ENCODE results near the gene ARHGEF38.

ARHGEF38 gene, protein sequence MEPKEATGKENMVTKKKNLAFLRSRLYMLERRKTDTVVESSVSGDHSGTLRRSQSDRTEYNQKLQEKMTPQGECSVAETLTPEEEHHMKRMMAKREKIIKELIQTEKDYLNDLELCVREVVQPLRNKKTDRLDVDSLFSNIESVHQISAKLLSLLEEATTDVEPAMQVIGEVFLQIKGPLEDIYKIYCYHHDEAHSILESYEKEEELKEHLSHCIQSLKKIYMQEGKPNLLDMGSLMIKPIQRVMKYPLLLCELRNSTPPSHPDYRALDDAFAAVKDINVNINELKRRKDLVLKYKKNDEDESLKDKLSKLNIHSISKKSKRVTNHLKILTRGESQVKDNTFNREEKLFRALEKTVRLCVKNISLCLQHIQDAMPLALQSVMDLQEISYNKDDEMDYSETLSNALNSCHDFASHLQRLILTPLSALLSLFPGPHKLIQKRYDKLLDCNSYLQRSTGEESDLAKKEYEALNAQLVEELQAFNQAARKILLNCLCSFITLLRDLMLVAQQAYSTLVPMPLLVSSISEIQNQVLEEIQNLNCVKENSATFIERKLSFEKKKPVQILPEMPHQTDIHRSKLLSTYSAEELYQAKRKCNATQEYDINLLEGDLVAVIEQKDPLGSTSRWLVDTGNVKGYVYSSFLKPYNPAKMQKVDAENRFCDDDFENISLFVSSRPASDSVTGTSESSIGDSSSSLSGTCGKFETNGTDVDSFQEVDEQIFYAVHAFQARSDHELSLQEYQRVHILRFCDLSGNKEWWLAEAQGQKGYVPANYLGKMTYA

DNA sequence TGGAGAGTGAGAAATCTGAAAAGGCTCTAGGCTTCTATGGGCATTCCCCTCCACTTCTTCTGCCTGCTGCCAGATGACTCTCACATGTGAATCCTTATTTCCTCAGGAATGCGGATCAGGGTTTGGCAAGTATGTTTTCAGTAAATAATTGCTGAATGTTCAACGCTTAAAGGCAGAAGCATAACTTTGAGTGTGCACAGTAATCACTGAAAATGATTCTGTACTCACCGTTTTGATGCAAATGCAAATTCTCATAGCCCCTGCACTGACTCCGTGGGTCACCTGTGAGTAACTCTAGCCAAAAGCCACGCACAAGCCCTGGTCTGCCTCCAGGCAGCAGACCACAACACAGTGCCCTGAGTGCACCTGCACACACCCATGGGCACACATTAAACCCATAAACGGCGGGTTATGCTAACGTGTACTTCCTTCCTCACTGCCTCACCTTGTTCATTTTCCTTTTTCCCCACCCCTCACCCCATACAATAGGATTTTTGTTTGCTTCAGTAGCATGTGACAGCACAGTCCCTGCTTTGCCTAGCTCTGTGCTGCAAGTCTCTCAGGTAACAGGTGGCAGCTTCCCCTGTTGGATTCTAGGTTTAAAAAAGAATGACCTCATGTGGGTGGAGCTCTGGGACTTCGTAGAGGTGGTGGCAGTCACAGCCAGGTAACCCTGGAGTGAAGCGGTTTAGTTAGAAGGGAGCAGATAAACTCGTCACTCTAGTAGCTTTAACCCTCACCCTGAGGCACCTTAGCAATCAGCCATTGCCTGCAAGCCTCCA, at the start of gene ARHGEF38:
Gene ARHGEF38 (plus strand): TSS at position 656 of the 782 bp plus-strand sequence. CDS start 146 bp downstream, outside the sequence.
- Histone ChIP-seq H3K36me3 (ENCODE audit: insufficient read depth, low read depth, low read length) (no peaks in the 10 kb centered on the region), H3K9me3 (ENCODE audit: insufficient read depth, low read depth, low read length) (no peaks in the 10 kb centered on the region), H3K4me3 (ENCODE audit: low read length) (no peak within 1 kb of the TSS; the same call in 1 of the 2 replicates), H3K27me3 (ENCODE audit: insufficient read depth, low read length) (peaks cover 98% of the 10 kb centered on the region), H3K27ac (ENCODE audit: low read length) (no peak within 1 kb of the TSS), H3K4me1 (ENCODE audit: insufficient read depth, low read length) (peaks cover 18% of the 10 kb centered on the region), H3K9ac (ENCODE audit: low read depth, low read length) (no peak within 1 kb of the TSS)

DNA sequence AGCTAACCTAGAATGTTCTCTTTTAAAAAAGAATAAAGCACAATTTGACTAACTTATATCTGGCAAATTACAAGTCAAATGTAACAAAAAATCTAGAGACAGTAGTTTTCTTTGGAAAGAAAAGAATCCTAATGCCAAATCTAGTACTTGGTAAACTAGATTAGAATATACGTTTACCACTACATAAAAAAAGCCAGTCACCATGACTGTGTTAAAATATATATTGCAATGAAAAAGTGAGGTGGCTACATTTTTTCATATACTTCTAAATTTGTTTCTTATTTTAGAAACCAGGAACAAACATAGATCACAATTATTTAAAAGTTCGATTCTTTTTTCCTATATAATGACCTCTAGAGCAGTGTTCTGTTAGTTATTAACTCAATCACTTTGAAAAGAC, 48.9 kb upstream of the ARHGEF38 start:
- Histone ChIP-seq H3K4me3 (ENCODE audit: low read length) (no peak overlapping the region), H3K27ac (ENCODE audit: low read length) (no peak overlapping the region), H3K27me3 (ENCODE audit: insufficient read depth, low read length) (no peaks in the 10 kb centered on the region), H3K36me3 (ENCODE audit: insufficient read depth, low read depth, low read length) (no peaks in the 10 kb centered on the region), H3K9ac (ENCODE audit: low read depth, low read length) (no peak overlapping the region), H3K9me3 (ENCODE audit: insufficient read depth, low read depth, low read length) (no peaks in the 10 kb centered on the region), H3K4me1 (ENCODE audit: insufficient read depth, low read length) (no peaks in the 10 kb centered on the region)

GRCh38 chr4:105504744-105505143, 47.7 kb upstream of the ARHGEF38 start:
- Histone ChIP-seq H3K36me3 (ENCODE audit: insufficient read depth, low read depth, low read length) (no peaks in the 10 kb centered on the region), H3K27me3 (ENCODE audit: insufficient read depth, low read length) (no peaks in the 10 kb centered on the region), H3K4me3 (ENCODE audit: low read length) (no peak overlapping the region), H3K4me1 (ENCODE audit: insufficient read depth, low read length) (no peaks in the 10 kb centered on the region), H3K27ac (ENCODE audit: low read length) (no peak overlapping the region), H3K9ac (ENCODE audit: low read depth, low read length) (no peak overlapping the region), H3K9me3 (ENCODE audit: insufficient read depth, low read depth, low read length) (no peaks in the 10 kb centered on the region)

DNA sequence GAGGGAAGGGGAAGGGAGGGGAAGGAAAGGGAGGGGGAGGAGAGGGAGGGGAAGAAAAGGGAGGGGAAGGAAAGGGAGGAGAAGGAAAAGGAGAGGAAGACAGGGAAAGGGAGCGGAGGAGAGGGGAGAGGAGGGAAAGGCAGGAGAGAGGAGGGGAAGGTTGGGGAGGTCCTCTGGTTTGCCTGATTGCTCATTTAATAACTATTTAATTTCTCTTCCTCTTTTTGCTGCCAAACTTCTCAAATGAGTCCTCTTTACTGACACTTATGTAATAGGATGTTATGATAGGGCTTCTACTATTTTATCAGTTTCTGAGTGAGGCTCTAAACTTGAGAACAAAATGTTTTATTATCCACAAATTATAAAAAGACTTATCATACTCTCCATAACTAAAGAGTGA, 43.1 kb upstream of the ARHGEF38 start:
- Histone ChIP-seq H3K4me1 (ENCODE audit: insufficient read depth, low read length) (no peaks in the 10 kb centered on the region), H3K27ac (ENCODE audit: low read length) (no peak overlapping the region), H3K36me3 (ENCODE audit: insufficient read depth, low read depth, low read length) (no peaks in the 10 kb centered on the region), H3K4me3 (ENCODE audit: low read length) (no peak overlapping the region), H3K27me3 (ENCODE audit: insufficient read depth, low read length) (no peaks in the 10 kb centered on the region), H3K9ac (ENCODE audit: low read depth, low read length) (no peak overlapping the region), H3K9me3 (ENCODE audit: insufficient read depth, low read depth, low read length) (no peaks in the 10 kb centered on the region)

DNA sequence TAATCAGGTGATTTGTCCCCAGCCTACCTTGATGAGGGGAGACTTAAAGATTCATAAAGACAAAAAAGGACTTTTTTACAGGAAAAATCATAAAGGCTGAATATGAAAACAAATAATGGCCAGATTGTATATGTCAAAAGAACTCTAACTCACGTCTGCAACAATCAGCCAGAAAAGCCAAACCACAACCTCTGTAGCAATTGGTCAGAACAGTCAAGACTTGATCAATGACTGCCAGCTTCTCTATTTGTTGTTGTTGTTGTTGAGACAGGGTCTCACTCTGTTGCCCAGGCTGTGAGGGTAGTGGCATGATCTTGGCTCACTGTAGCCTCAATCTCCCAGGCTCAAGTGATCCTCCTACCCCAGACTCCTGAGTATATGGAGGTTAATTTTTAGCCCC, 42.7 kb upstream of the ARHGEF38 start:
- no peaks in the 10 kb centered on the region for H3K9me3 ChIP-seq (ENCODE audit: insufficient read depth, low read depth, low read length)
- H3K4me1 ChIP-seq (ENCODE audit: insufficient read depth, low read length) = no peaks in the 10 kb centered on the region
- no peak overlapping the region for H3K9ac ChIP-seq (ENCODE audit: low read depth, low read length)
- no peaks in the 10 kb centered on the region for H3K27me3 ChIP-seq (ENCODE audit: insufficient read depth, low read length)
- H3K36me3 ChIP-seq (ENCODE audit: insufficient read depth, low read depth, low read length) = no peaks in the 10 kb centered on the region
- no peak overlapping the region for H3K27ac ChIP-seq (ENCODE audit: low read length)
- H3K4me3 ChIP-seq (ENCODE audit: low read length) = no peak overlapping the region

- Histone ChIP-seq H3K9me3 (ENCODE audit: insufficient read depth, low read depth, low read length) (0 out of 2 replicates have a peak, but pooled peaks cover 5% of the 10 kb centered on the region), H3K27me3 (ENCODE audit: insufficient read depth, low read length) (no peaks in the 10 kb centered on the region), H3K4me3 (ENCODE audit: low read length) (no peak overlapping the region), H3K9ac (ENCODE audit: low read depth, low read length) (no peak overlapping the region), H3K4me1 (ENCODE audit: insufficient read depth, low read length) (no peaks in the 10 kb centered on the region), H3K27ac (ENCODE audit: low read length) (no peak overlapping the region), H3K36me3 (ENCODE audit: insufficient read depth, low read depth, low read length) (no peaks in the 10 kb centered on the region)
Observed at GRCh38 chr4:105510245-105510644, 42.2 kb upstream of the ARHGEF38 start.

DNA sequence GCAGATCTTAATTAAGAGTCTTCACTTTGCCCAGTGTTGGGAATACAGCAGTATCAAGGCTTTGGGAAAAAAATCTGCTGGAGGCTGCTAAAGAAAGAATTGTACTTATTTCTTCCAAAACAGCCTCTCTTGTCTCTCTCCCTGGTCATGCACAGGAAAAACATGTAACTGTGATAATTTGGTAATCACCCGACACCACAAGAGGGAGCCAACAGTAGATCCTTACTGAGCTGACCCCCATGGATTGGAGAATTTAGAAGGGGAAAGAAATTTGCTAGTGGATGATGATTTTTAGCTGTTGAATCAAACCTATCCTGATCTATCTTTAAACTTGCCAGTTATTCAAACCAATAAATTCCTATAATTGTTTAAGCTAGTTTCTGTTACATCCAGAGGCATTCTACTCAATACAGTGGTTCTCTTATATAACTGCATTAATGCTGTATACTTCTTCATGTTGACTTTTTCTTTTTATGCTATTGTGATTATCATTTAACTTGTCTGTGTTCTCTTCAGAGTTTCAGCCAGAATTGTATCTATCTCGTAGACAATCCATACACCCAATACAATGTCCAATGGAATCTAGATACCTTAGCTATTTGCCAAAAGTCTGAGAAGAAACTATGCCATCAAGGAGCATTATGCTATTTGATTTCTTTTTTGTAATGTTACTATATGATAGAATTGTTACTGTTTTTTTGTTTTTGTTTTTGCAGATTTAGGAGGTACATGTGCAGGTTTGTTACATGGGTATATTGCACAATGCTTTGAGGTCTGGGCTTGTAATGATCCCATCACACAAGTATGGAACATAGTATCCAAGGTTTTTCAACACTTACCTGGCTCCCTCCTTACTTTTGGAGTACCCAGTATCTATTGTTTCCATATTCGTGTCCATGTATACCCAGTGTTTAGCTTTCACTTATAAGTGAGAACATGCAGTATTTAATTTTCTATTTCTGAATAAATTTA, 31.3 kb upstream of the ARHGEF38 start:
- no peaks in the 10 kb centered on the region for H3K9me3 ChIP-seq (ENCODE audit: insufficient read depth, low read depth, low read length)
- H3K4me1 ChIP-seq (ENCODE audit: insufficient read depth, low read length) = no peaks in the 10 kb centered on the region
- no peak overlapping the region for H3K9ac ChIP-seq (ENCODE audit: low read depth, low read length)
- H3K4me3 ChIP-seq (ENCODE audit: low read length) = no peak overlapping the region
- H3K27me3 ChIP-seq (ENCODE audit: insufficient read depth, low read length) = no peaks in the 10 kb centered on the region
- H3K27ac ChIP-seq (ENCODE audit: low read length) = no peak overlapping the region
- no peaks in the 10 kb centered on the region for H3K36me3 ChIP-seq (ENCODE audit: insufficient read depth, low read depth, low read length)

- H3K9ac ChIP-seq (ENCODE audit: low read depth, low read length) = no peak overlapping the region
- H3K4me3 ChIP-seq (ENCODE audit: low read length) = no peak overlapping the region
- H3K27ac ChIP-seq (ENCODE audit: low read length) = no peak overlapping the region
Observed at GRCh38 chr4:105526656-105527055, 25.8 kb upstream of the ARHGEF38 start.

GRCh38 chr4:105527081-105527480, 25.3 kb upstream of the ARHGEF38 start:
- Histone ChIP-seq H3K4me3 (ENCODE audit: low read length) (no peak overlapping the region), H3K27ac (ENCODE audit: low read length) (no peak overlapping the region), H3K9me3 (ENCODE audit: insufficient read depth, low read depth, low read length) (no peaks in the 10 kb centered on the region), H3K36me3 (ENCODE audit: insufficient read depth, low read depth, low read length) (no peaks in the 10 kb centered on the region), H3K27me3 (ENCODE audit: insufficient read depth, low read length) (no peaks in the 10 kb centered on the region), H3K4me1 (ENCODE audit: insufficient read depth, low read length) (no peaks in the 10 kb centered on the region), H3K9ac (ENCODE audit: low read depth, low read length) (no peak overlapping the region)

More at GRCh38 chr4:105526656-105527055, 25.8 kb upstream of the ARHGEF38 start:
- H3K4me1 ChIP-seq (ENCODE audit: insufficient read depth, low read length) = no peaks in the 10 kb centered on the region
- no peaks in the 10 kb centered on the region for H3K36me3 ChIP-seq (ENCODE audit: insufficient read depth, low read depth, low read length)
- no peaks in the 10 kb centered on the region for H3K9me3 ChIP-seq (ENCODE audit: insufficient read depth, low read depth, low read length)
- no peaks in the 10 kb centered on the region for H3K27me3 ChIP-seq (ENCODE audit: insufficient read depth, low read length)

GRCh38 chr4:105536601-105537000, 15.8 kb upstream of the ARHGEF38 start:
- Histone ChIP-seq H3K9ac (ENCODE audit: low read depth, low read length) (no peak overlapping the region), H3K9me3 (ENCODE audit: insufficient read depth, low read depth, low read length) (no peaks in the 10 kb centered on the region; the same call in 1 of the 2 replicates), H3K4me3 (ENCODE audit: low read length) (no peak overlapping the region), H3K27ac (ENCODE audit: low read length) (no peak overlapping the region), H3K27me3 (ENCODE audit: insufficient read depth, low read length) (peaks cover 8% of the 10 kb centered on the region; the same call in 1 of the 2 replicates), H3K4me1 (ENCODE audit: insufficient read depth, low read length) (no peaks in the 10 kb centered on the region), H3K36me3 (ENCODE audit: insufficient read depth, low read depth, low read length) (no peaks in the 10 kb centered on the region)

Data from iPS-20b (cell line).